Mesothelial cell of epicardium (in vitro differentiated cells): ENCODE data around the gene HBG1. TPM values are rescaled to one million over a fixed set of nuclear protein-coding genes. Genes with fewer than 3 reads are reported as not detected.

Experiments used
- DNase-seq, 2 experiments: peaks; one replicate each; pipeline ENCODE4 v3.0.0; 2021; ENCODE audit warnings: low spot score in 2 of 2; ENCODE audit not compliant: unreplicated experiment in 2 of 2
- H3K27ac Mint-ChIP-seq: 2 replicates; pipeline ENCODE4 v1.8.0; 2021; ENCODE audit warnings: mixed read lengths
- H3K27me3 Mint-ChIP-seq: 2 replicates; pipeline ENCODE4 v1.8.0; 2021; ENCODE audit warnings: low read depth, mixed read lengths
- H3K36me3 Mint-ChIP-seq: 2 replicates; pipeline ENCODE4 v1.8.0; 2021; ENCODE audit warnings: mixed read lengths
- H3K4me1 Mint-ChIP-seq: 2 replicates; pipeline ENCODE4 v1.8.0; 2021; ENCODE audit warnings: mixed read lengths
- H3K4me3 Mint-ChIP-seq: 2 replicates; pipeline ENCODE4 v1.8.0; 2021; ENCODE audit warnings: mild to moderate bottlenecking, moderate library complexity, mixed read lengths
- H3K9me3 Mint-ChIP-seq: 2 replicates; pipeline ENCODE4 v1.8.0; 2021; ENCODE audit warnings: mixed read lengths
- total RNA-seq: library from RNA; stranded (reverse); gene quantifications from 3 replicates; pipeline ENCODE4 v1.2.1, GENCODE V29; 2021
- TF ChIP-seq, protein P1 (sequence below): fragments of 200-600 bp; sonication (generic); IDR thresholded peaks from one replicate; pipeline ENCODE4 v1.5.0; 2021; ENCODE audit warnings: antibody characterized with exemption; ENCODE audit not compliant: unreplicated experiment

HBG1 gene
- total RNA-seq, 1 donor from 2014 or later = not detected

DNA sequence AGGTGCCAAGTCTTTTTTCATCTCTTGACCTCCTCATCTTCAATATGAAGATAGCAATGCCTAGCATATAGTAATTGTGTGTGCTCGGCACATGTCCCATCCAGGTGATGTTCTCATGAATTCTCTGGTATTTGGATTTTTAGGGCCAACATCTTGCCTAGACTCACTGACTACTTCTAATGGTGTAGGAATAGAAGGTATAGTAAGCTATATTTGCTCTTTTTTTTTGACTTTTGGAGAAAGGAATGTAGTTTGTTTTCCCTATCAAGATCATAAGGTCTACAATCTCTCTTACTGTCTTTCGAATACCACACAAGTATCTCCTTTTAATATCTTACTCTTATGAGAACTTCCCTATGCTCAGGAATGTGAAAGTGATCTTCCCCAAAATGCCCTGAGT, 18.5 kb downstream of the HBG1 start:
- Mint-ChIP-seq H3K36me3 (no peaks in the 10 kb centered on the region), H3K27ac (no peak overlapping the region), H3K4me3 (no peak overlapping the region), H3K27me3 (peaks cover 3% of the 10 kb centered on the region), H3K9me3 (no peaks in the 10 kb centered on the region), H3K4me1 (peaks cover 9% of the 10 kb centered on the region)
- no peak for DNase-seq
- TF ChIP-seq, protein P1, sequence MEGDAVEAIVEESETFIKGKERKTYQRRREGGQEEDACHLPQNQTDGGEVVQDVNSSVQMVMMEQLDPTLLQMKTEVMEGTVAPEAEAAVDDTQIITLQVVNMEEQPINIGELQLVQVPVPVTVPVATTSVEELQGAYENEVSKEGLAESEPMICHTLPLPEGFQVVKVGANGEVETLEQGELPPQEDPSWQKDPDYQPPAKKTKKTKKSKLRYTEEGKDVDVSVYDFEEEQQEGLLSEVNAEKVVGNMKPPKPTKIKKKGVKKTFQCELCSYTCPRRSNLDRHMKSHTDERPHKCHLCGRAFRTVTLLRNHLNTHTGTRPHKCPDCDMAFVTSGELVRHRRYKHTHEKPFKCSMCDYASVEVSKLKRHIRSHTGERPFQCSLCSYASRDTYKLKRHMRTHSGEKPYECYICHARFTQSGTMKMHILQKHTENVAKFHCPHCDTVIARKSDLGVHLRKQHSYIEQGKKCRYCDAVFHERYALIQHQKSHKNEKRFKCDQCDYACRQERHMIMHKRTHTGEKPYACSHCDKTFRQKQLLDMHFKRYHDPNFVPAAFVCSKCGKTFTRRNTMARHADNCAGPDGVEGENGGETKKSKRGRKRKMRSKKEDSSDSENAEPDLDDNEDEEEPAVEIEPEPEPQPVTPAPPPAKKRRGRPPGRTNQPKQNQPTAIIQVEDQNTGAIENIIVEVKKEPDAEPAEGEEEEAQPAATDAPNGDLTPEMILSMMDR = no peak

DNA sequence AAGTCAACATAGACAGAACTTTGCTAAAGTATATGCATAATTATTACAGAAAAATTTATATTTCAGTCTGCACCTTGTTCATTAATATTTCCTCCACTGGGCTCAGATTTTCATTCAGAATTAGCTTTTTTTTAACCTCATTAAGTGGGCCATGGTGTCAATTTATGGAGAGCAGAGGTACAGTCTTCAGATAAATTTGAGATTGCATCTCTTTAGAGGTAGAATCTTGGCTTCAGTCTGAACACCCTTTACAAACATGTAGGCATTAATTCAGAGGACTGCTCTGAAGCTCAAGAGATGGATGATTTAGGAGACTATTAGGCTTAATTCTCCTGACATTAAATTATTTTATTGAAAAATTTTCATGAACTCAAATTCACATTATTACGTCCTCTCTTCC, 19.4 kb downstream of the HBG1 start:
- H3K4me3 Mint-ChIP-seq = no peak overlapping the region
- H3K9me3 Mint-ChIP-seq = no peaks in the 10 kb centered on the region
- TF ChIP-seq, protein P1 = no peak
- DNase-seq = no peak
- no peaks in the 10 kb centered on the region for H3K27me3 Mint-ChIP-seq
- H3K27ac Mint-ChIP-seq = no peak overlapping the region
- no peaks in the 10 kb centered on the region for H3K36me3 Mint-ChIP-seq
- peaks cover 9% of the 10 kb centered on the region for H3K4me1 Mint-ChIP-seq

DNA sequence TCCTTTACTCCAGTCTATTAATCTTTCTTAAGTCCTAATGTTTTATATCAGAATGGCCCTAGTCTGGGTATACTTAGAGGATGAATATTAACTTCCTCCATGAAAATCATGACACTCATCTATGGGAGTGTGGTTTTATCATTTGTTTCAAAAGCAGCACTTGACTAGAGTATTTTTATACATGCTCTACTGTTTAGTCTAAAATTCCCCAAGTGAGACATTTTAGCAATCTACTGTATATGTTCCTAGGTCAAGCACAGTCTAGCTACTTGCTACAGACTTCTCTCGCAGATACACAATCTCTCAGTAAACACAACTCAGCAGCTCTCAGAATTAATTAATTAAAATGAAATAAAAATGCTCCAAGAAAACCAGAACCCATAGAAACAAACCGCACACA, 19.9 kb downstream of the HBG1 start:
- Mint-ChIP-seq H3K36me3 (no peaks in the 10 kb centered on the region), H3K4me3 (no peak overlapping the region), H3K27me3 (no peaks in the 10 kb centered on the region), H3K27ac (no peak overlapping the region), H3K4me1 (peaks cover 9% of the 10 kb centered on the region), H3K9me3 (no peaks in the 10 kb centered on the region)
- DNase-seq = no peak
- TF ChIP-seq, protein P1 = no peak

DNA sequence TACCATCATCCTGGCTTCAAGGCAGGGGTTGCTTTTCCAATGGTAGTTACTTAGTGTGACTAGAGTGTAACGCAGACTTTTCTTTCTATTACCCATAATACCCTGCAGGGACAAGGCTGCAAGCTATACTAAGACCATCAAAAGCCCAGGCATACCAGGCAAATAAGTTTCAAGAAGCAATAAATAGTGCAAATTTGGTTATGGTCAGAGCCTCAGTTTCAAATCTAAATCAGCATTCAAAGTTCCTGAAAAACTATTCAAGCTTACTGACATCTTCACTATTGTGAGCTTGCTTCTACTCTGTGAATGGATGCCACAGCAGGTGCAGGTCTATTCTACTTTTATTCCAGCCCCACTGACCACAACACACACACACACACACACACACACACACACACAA, 20.3 kb downstream of the HBG1 start:
- no peak for DNase-seq
- H3K4me3 Mint-ChIP-seq = no peak overlapping the region
- no peaks in the 10 kb centered on the region for H3K9me3 Mint-ChIP-seq
- no peak overlapping the region for H3K27ac Mint-ChIP-seq
- TF ChIP-seq, protein P1 = no peak
- H3K4me1 Mint-ChIP-seq = peaks cover 5% of the 10 kb centered on the region
- H3K27me3 Mint-ChIP-seq = no peaks in the 10 kb centered on the region
- no peaks in the 10 kb centered on the region for H3K36me3 Mint-ChIP-seq

DNA sequence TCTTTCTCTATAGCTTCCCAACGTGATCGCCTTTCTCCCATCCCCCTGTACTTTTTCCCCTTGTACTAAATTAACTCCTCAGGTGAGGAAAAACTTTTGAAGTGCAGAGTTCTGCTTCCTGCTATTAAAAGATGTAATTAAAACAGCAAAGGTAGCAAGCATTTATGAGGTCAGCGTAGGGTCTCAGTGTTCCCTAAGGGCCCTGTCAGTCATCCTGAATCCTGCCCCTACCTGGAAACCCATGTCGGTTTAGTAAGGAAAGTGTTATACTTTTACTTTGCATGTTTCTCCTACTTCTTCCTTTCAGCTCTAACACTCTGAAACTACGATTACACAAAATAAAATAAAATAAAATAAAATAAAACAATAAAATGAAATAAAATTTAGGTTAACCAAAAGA, 21.5 kb downstream of the HBG1 start:
- no peak overlapping the region for H3K4me3 Mint-ChIP-seq
- H3K27me3 Mint-ChIP-seq = no peaks in the 10 kb centered on the region
- no peaks in the 10 kb centered on the region for H3K9me3 Mint-ChIP-seq
- no peaks in the 10 kb centered on the region for H3K36me3 Mint-ChIP-seq
- H3K4me1 Mint-ChIP-seq = peaks cover 3% of the 10 kb centered on the region
- H3K27ac Mint-ChIP-seq = no peak overlapping the region
- DNase-seq = no peak
- TF ChIP-seq, protein P1 = no peak

DNA sequence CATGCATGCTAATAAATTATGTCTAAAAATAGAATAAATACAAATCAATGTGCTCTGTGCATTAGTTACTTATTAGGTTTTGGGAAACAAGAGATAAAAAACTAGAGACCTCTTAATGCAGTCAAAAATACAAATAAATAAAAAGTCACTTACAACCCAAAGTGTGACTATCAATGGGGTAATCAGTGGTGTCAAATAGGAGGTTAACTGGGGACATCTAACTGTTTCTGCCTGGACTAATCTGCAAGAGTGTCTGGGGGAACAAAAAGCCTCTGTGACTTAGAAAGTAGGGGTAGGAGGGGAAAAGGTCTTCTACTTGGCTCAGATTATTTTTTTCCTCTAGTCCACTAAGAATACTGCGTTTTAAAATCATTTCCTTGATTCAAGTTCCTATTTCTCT, 22.0 kb downstream of the HBG1 start:
- no peaks in the 10 kb centered on the region for H3K9me3 Mint-ChIP-seq
- no peaks in the 10 kb centered on the region for H3K27me3 Mint-ChIP-seq
- DNase-seq = no peak
- peaks cover 3% of the 10 kb centered on the region for H3K4me1 Mint-ChIP-seq
- H3K27ac Mint-ChIP-seq = no peak overlapping the region
- TF ChIP-seq, protein P1 = no peak
- no peaks in the 10 kb centered on the region for H3K36me3 Mint-ChIP-seq
- H3K4me3 Mint-ChIP-seq = no peak overlapping the region
